Adipocyte (in vitro differentiated cells): ENCODE results near the gene PIM2.

Experiments used
- DNase-seq: peaks from one replicate; pipeline ENCODE4 v3.0.0-alpha.2; 2015; ENCODE audit warnings: low read depth
- H3K27me3 ChIP-seq: replicated peaks from 2 replicates; pipeline ENCODE4 v1.7.0; 2013; ENCODE audit warnings: mild to moderate bottlenecking, low read length, moderate library complexity; ENCODE audit not compliant: control insufficient read depth, insufficient read depth
- H3K36me3 ChIP-seq: 2 replicates; pipeline ENCODE4 v1.7.0; 2013; ENCODE audit warnings: low read length, mild to moderate bottlenecking, moderate library complexity; ENCODE audit not compliant: control insufficient read depth, insufficient read depth, severe bottlenecking
- H3K4me1 ChIP-seq: 2 replicates; pipeline ENCODE4 v1.7.0; 2013; ENCODE audit warnings: mild to moderate bottlenecking, low read length, moderate library complexity; ENCODE audit not compliant: control insufficient read depth, insufficient read depth
- H3K4me3 ChIP-seq: 2 replicates; pipeline ENCODE4 v1.7.0; 2013; ENCODE audit warnings: mild to moderate bottlenecking, low read length, moderate library complexity
- H3K9ac ChIP-seq: 2 replicates; pipeline ENCODE4 v1.7.0; 2013; ENCODE audit warnings: mild to moderate bottlenecking, low read length, moderate library complexity
- H3K9me3 ChIP-seq: 2 replicates; pipeline ENCODE4 v1.7.0; 2013; ENCODE audit warnings: mild to moderate bottlenecking, low read length, moderate library complexity; ENCODE audit not compliant: control insufficient read depth

Gene PIM2

DNA sequence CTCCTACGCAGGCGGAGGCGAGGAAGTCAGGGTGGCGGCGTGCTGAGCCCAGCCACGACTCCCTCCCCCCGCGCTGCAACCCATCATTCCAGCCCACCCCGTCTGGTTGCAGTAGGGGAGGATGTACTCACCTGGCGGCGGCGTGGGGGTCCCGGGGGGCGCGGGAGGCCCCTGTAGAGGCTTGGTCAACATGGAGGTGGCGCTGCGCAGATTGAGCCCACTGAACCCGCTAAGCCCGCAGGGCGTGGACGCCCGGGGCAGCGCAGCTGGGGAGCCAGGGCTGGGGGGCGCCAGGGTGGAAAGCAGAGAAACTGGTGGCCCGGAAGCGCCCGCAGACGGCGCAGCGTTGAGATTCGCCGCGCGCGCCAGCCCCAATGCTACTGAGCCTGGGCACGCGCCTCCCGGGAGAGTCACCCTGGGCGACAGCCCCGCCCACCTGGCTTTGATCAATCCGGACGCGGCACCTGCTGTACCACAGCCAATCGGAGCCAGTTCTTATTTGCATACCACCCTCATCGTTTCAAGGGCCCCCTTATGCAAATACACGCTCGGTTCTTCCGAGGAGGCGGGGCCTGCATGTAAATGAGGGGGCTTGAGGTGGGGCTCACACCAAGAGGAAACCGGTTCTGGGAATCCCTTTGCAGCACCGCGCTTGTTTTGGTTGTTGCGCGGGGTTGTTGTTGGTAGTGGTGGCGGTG, at the start of gene PIM2:
PIM2 (minus strand) TSS at position 382 of the 698 bp plus-strand sequence; CDS start at position 192, 190 bp downstream.
- Histone ChIP-seq H3K27me3 (no peaks in the 10 kb centered on the region), H3K9me3 (no peaks in the 10 kb centered on the region), H3K36me3 (peaks cover 18% of the 10 kb centered on the region), H3K4me1 (peaks cover 16% of the 10 kb centered on the region), H3K9ac (peak within 1 kb of the TSS; percentile 60), H3K4me3 (peak within 1 kb of the TSS; percentile 67)
- peak; percentile 81 for DNase-seq

DNA sequence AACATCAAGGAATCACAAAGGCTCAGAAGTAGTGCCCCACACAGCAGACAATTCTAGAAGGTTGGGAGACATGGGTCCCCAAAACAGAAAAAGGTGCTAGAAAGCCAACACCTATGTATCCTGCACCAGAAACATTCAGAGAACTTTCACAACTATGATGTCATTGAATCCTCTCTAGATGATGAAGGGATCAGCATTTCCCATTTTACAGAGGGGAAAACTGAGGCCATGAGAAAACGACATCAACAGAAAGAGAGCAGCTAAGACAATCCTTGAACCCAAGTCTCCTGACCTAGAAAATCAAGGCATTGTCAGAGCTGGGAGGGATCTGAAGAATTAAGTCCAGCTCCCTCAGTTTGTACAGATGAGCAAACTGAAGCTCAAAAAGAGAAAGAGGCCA, 49.6 kb upstream of the PIM2 start:
- H3K9ac ChIP-seq: no peak overlapping the region
- H3K27me3 ChIP-seq: peaks cover 9% of the 10 kb centered on the region
- no peaks in the 10 kb centered on the region for H3K36me3 ChIP-seq
- no peaks in the 10 kb centered on the region for H3K4me1 ChIP-seq
- H3K9me3 ChIP-seq: no peaks in the 10 kb centered on the region
- no peak overlapping the region for H3K4me3 ChIP-seq
- DNase-seq: no peak

DNA sequence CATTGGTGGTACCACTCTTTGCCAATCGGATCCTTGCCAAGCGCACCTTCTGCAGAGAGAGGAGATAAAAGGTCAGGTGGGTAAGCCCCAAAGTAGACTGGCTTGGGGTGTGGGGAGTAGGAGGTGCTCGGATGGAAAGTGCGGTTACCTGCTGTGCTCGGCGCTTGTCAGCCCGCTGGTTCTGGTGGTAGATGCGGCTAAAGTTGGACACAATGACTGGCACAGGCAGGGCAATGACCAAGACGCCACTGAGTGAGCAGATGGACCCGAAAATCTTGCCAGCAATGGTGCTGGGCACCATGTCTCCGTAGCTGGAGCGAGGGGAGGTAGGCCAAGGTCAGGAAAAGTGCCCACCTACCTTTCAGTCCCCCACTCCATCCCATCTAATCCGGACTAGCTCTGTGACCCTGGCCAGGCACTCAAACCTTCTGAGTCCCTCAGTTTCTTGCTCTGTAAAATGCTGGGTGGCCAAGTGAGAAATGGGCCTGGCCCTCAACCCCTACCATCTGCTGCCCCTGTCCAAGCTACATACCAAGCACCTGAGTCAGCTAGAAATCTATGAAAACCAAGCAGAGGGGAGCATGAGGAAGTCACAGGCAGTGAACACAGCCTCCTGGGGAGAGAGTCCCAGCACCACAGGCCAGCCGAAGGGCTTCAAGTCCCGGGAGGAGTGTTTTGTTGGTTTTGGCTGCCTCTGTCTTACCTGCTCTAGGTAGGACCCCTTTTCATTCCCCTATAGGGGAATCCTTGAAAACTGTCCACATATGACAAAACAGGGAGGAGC, 48.2 kb upstream of the PIM2 start:
- peak; percentile 17 for DNase-seq
- Histone ChIP-seq H3K9ac (no peak overlapping the region), H3K27me3 (peaks cover 9% of the 10 kb centered on the region)

DNA sequence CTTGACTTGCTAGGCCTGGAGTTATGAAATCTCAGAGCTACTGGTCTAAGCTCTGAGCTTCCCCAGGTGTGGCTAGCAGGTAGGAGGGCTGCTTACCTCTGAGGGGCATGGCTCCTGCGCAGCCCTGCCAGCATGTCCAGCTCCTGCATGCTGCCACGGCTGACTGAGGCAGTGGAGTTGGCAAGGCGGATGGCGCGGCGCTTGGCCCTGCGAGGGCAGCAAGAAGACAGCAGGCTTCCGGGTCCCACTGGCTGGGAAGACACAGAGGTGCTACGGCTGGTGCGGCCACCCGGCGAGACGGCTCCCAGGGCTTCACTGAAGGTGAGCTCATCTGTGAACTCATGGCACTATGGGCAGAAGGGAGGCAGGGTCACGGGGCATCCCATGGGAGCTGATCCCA, 47.1 kb upstream of the PIM2 start:
- Histone ChIP-seq H3K27me3 (peaks cover 9% of the 10 kb centered on the region), H3K9me3 (no peaks in the 10 kb centered on the region), H3K4me1 (peaks cover 6% of the 10 kb centered on the region), H3K9ac (no peak overlapping the region), H3K36me3 (no peaks in the 10 kb centered on the region), H3K4me3 (no peak overlapping the region)
- DNase-seq: no peak

More for the DNA sequence above, 48.2 kb upstream of the PIM2 start:
- Histone ChIP-seq H3K4me3 (no peak overlapping the region), H3K36me3 (no peaks in the 10 kb centered on the region), H3K9me3 (no peaks in the 10 kb centered on the region), H3K4me1 (peaks cover under 1% of the 10 kb centered on the region)

DNA sequence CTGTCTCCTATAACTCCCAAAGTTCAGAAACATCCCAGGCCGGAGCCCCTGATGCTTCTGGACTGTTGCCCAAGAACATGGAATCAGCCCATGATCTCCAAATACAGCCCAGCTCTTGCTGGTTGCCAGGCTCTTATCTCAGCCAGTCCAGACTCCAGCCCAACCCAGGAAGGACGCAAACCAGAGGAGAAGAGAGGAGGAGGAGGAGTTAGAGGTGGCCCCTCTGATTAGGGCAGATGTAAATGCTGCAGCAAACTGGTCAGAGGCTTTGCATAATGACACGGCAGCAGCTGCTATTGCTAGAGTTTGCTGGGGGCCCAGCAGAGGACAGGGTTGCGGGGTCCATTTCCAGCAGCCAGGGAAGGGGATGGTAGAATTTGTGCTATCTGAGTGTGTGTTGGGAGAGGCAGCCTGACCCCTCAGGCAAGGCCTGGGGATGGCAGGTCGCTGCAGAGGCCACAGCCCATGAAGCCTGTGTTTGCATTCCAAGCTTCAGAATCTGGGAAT, 42.8 kb upstream of the PIM2 start:
- Histone ChIP-seq H3K27me3 (no peaks in the 10 kb centered on the region), H3K4me1 (peaks cover 17% of the 10 kb centered on the region), H3K4me3 (no peak overlapping the region), H3K9me3 (no peaks in the 10 kb centered on the region), H3K36me3 (no peaks in the 10 kb centered on the region), H3K9ac (peak overlapping the region; percentile 39)
- DNase-seq: peak; percentile 22

DNA sequence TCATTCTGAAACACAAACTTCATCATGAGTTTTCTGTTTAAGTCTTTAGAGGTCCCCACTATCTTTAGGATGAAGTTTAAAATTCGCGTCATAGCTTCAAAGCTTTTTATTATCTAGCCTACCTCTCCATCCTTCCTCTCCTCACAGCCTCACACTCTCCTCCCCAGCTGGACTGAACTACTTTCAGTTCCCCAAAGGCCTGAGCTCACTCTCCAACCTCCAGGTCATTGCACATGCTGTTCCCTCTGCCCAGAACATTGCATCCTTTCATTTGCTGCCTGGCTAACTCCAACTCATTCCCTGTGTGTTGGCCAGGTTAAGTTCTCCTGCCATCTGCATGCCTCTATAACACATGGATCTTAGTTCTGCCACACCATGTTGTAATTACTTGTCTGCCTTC, 41.5 kb upstream of the PIM2 start:
- no peak for DNase-seq
- Histone ChIP-seq H3K27me3 (no peaks in the 10 kb centered on the region), H3K9ac (no peak overlapping the region), H3K4me3 (no peak overlapping the region), H3K9me3 (no peaks in the 10 kb centered on the region), H3K36me3 (peaks cover 4% of the 10 kb centered on the region), H3K4me1 (peaks cover 17% of the 10 kb centered on the region)

DNA sequence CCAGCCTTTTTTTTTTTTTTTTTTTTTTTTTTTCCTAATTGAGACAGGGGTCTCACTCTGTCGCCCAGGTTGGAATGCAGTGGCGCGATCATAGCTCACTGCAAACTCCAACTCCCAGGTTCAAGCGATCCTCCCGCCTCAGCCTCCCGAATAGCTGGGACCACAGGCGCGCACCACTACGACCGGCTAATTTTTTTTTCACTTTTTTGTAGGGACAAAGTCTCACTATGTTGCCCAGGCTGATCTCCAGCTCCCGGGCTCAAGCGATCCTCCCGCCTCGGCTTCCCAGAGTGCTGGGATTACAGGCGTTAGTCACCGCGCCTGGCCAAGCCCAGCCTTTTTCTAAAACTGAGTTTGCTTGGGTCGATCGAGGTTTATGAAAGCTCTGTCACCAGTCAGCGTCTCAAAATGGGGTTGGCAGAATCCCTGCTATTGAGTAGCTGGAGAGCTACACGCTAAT, 39.8 kb upstream of the PIM2 start:
- Histone ChIP-seq H3K4me3 (peak overlapping the region; percentile 82), H3K4me1 (peaks cover 17% of the 10 kb centered on the region)

DNA sequence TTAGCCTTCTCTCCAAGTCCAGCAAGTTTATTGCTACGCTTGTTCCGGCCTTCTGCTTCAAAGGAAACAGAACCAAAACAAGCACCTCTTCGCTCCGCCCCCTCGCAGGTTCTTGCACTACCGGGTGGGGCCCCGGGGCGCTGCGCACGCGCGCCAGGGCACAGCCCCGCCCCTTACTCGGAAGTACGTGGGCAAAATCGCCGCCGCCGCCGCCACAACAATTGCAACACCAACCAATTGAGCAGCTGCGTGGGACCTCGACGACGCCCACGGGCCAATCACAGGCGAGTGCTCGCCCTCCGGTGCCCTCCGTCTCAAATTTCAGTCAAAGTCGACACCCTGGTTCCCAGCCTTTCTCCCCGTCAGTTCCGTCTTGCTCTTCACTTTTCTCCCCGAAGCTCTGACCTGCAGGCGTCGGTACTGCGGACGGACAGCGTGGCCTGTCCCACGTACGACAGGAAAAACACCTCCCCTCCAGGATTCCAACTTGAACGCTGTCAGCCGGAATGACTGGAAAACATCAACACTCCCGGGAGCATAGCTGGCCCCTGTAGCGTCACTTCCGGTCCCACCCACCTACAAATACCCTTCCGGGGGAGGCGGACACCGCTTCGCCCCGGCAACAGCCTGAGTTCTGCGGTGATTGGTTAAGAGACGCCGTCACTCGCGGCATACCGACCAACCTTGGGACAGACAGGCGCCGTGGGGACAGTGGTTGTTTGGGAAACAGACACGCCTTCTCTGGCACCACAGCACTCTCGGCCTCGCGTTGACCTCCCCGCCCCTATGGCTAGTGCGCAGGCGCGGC, 39.2 kb upstream of the PIM2 start:
- peak; percentile 96 for DNase-seq
- Histone ChIP-seq H3K9ac (peak overlapping the region; percentile 90), H3K27me3 (no peaks in the 10 kb centered on the region), H3K4me1 (peaks cover 17% of the 10 kb centered on the region), H3K36me3 (peaks cover 7% of the 10 kb centered on the region), H3K9me3 (no peaks in the 10 kb centered on the region), H3K4me3 (peak overlapping the region; percentile 82)

More for the DNA sequence above, 39.8 kb upstream of the PIM2 start:
- Histone ChIP-seq H3K36me3 (peaks cover 7% of the 10 kb centered on the region), H3K27me3 (no peaks in the 10 kb centered on the region), H3K9ac (peak overlapping the region; percentile 90), H3K9me3 (no peaks in the 10 kb centered on the region)
- peak; percentile 71 for DNase-seq

DNA sequence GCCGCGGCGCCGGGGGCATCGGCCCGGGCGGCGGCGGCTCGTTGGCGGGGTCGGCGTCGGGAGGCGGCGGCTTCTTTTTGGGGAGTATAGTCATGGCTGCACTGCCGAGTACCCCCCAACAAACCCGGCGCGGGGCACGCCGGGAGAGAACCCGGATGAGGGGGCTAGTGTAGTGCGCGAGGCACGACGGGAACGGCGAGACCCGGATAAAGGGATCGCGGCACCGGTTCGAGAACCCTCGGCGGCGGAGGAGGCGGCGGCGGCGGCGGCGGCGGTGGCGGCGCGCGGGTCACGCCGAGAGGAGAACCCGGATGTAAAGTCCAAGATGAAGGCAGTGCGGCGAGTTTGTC, 38.6 kb upstream of the PIM2 start, which contains the start of gene OTUD5:
OTUD5 (minus strand) TSS at position 131 of the 350 bp plus-strand sequence; CDS start at position 94, 37 bp downstream.
- DNase-seq: no peak
- Histone ChIP-seq H3K9ac (peak within 1 kb of the TSS; percentile 90), H3K36me3 (peaks cover 7% of the 10 kb centered on the region), H3K4me3 (peak within 1 kb of the TSS; percentile 82), H3K9me3 (no peaks in the 10 kb centered on the region), H3K27me3 (no peaks in the 10 kb centered on the region), H3K4me1 (peaks cover 18% of the 10 kb centered on the region)

DNA sequence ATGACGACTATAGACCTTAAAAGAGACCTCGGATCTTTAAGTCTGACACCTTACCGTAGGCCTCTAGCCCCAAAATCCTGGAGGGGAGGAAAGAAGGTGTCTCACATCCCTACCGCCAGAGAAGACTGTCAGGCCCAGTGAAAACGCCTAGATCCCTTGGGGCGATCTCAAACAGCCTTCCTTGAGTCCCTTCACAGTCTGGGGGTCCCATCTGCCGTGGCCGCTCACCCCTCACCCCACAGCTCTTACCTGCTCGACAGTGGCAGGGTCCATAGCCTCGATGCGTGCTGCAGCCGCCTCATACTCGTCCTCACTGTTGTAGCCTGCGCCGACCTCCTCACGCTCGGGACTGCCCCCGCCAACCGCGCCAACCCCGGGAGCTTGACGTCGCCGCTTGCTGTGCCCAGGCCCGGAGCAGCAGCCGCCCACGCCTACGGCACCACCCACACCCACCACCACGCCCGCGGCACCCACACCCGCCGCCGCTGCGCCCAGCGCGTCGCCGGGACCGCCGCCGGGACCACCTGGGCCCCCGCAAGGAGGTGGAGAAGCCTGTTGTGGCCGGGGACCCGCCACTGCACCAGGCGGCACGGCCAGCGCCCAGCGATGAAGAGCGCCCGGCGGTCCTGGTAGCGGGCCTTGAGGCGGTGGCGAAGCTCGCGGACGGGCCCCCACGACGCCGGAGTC, 38.0 kb upstream of the PIM2 start:
- no peaks in the 10 kb centered on the region for H3K27me3 ChIP-seq
- peak overlapping the region; percentile 82 for H3K4me3 ChIP-seq
- H3K36me3 ChIP-seq: peaks cover 7% of the 10 kb centered on the region
- peak overlapping the region; percentile 86 for H3K9ac ChIP-seq
- H3K4me1 ChIP-seq: peaks cover 18% of the 10 kb centered on the region
- peak; percentile 52 for DNase-seq
- H3K9me3 ChIP-seq: no peaks in the 10 kb centered on the region
